GM21360 (cell line): ENCODE data around the gene ENPP6.
"Not testable (repeated sequence)": the region's sequence is repeated elsewhere in the genome, so short reads cannot be mapped to it uniquely, and the experiment has no call there.

Experiments
- ATAC-seq: cut with Tn5 transposase; IDR thresholded peaks from one replicate; pipeline ENCODE4 v1.9.1; 2021; ENCODE audit warnings: mild to moderate bottlenecking, moderate library complexity; ENCODE audit not compliant: unreplicated experiment

Gene ENPP6

GRCh38 chr4:184150102-184150839 lies 67.4 kb downstream of the ENPP6 start:
- ATAC-seq, result no peak

- no peak for ATAC-seq
Observed at GRCh38 chr4:184148738-184149637, 68.7 kb downstream of the ENPP6 start.

GRCh38 chr4:184147858-184148737 lies 69.6 kb downstream of the ENPP6 start:
- no peak for ATAC-seq

GRCh38 chr4:184146951-184147350 lies 70.7 kb downstream of the ENPP6 start:
- ATAC-seq, result no peak

GRCh38 chr4:184145596-184145995 lies 72.1 kb downstream of the ENPP6 start:
- ATAC-seq, result no peak

GRCh38 chr4:184143770-184144564 lies 73.7 kb downstream of the ENPP6 start:
- ATAC-seq, result no peak

GRCh38 chr4:184142121-184143000 lies 75.3 kb downstream of the ENPP6 start:
- no peak for ATAC-seq

GRCh38 chr4:184140901-184141300 lies 76.8 kb downstream of the ENPP6 start:
- not testable (repeated sequence) for ATAC-seq

GRCh38 chr4:184136525-184136924 lies 81.1 kb downstream of the ENPP6 start:
- ATAC-seq, result no peak

GRCh38 chr4:184126800-184127199 lies 90.9 kb downstream of the ENPP6 start:
- ATAC-seq, result no peak

- ATAC-seq, result no peak
Observed at GRCh38 chr4:184122631-184123408, 94.9 kb downstream of the ENPP6 start.

- ATAC-seq, result no peak
Observed at GRCh38 chr4:184120549-184121127, 97.0 kb downstream of the ENPP6 start.

- ATAC-seq, result no peak
Observed at GRCh38 chr4:184117662-184118199, 99.9 kb downstream of the ENPP6 start.

- no peak for ATAC-seq
Observed at GRCh38 chr4:184115399-184115798, 102.3 kb downstream of the ENPP6 start.

- ATAC-seq, result no peak
Observed at GRCh38 chr4:184114431-184114830, 103.2 kb downstream of the ENPP6 start.

GRCh38 chr4:184112006-184112550 lies 105.6 kb downstream of the ENPP6 start:
- ATAC-seq, result no peak

GRCh38 chr4:184111233-184111832 lies 106.3 kb downstream of the ENPP6 start:
- no peak for ATAC-seq
